Mucosa of rectum (tissue), 2 donors: Measurements from ENCODE around the gene FKRP.
"Not testable (repeated sequence)": the region's sequence is repeated elsewhere in the genome, so short reads cannot be mapped to it uniquely, and the experiment has no call there.

Source experiments
- H3K27ac ChIP-seq, 2 donors: one replicate each; pipeline ENCODE4 v1.7.0; 2013; ENCODE audit warnings: inconsistent platforms in 2 of 2, low read depth in 2 of 2, low read length in 2 of 2
- H3K27me3 ChIP-seq, 2 donors: one replicate each; pipeline ENCODE4 v1.7.0; 2013; ENCODE audit warnings: low read length in 2 of 2; ENCODE audit not compliant: control insufficient read depth in 2 of 2, insufficient read depth in 2 of 2
- H3K36me3 ChIP-seq, 2 donors: one replicate each; pipeline ENCODE4 v1.7.0; 2013; ENCODE audit warnings: low read length in 2 of 2; ENCODE audit not compliant: control insufficient read depth in 2 of 2, insufficient read depth in 2 of 2
- H3K4me1 ChIP-seq, 2 donors: one replicate each; pipeline ENCODE4 v1.7.0; 2013; ENCODE audit warnings: low read length in 2 of 2, mild to moderate bottlenecking in 1 of 2; ENCODE audit not compliant: control insufficient read depth in 2 of 2, insufficient read depth in 2 of 2
- H3K4me3 ChIP-seq, 2 donors: one replicate each; pipeline ENCODE4 v1.7.0; 2013; ENCODE audit warnings: low read length in 2 of 2
- H3K9ac ChIP-seq, 2 donors: one replicate each; pipeline ENCODE4 v1.7.0; 2013; ENCODE audit warnings: low read length in 2 of 2, low read depth in 1 of 2, mild to moderate bottlenecking in 1 of 2
- H3K9me3 ChIP-seq, 2 donors: one replicate each; pipeline ENCODE4 v1.7.0; 2013; ENCODE audit warnings: low read length in 2 of 2; ENCODE audit not compliant: control insufficient read depth in 2 of 2
- donor health status: healthy.
- donor health status: Normal muscosa, but diverticular disease.

The FKRP gene

DNA sequence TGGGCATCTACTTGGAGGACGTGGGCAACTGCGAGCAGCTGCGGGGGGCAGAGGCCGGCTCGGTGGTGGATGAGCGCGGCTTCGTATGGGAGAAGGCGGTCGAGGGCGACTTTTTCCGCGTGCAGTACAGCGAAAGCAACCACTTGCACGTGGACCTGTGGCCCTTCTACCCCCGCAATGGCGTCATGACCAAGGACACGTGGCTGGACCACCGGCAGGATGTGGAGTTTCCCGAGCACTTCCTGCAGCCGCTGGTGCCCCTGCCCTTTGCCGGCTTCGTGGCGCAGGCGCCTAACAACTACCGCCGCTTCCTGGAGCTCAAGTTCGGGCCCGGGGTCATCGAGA is 10.7 kb downstream of the FKRP start:
- no peaks in the 10 kb centered on the region for H3K9me3 ChIP-seq
- peaks cover 0 to 8% of the 10 kb centered on the region in 2 donors for H3K36me3 ChIP-seq
- peaks cover 0 to 7% of the 10 kb centered on the region in 2 donors for H3K4me1 ChIP-seq
- no peak overlapping the region for H3K4me3 ChIP-seq
- H3K27me3 ChIP-seq, result no peaks in the 10 kb centered on the region
- no peak overlapping the region for H3K9ac ChIP-seq
- H3K27ac ChIP-seq, result no peak overlapping the region

DNA sequence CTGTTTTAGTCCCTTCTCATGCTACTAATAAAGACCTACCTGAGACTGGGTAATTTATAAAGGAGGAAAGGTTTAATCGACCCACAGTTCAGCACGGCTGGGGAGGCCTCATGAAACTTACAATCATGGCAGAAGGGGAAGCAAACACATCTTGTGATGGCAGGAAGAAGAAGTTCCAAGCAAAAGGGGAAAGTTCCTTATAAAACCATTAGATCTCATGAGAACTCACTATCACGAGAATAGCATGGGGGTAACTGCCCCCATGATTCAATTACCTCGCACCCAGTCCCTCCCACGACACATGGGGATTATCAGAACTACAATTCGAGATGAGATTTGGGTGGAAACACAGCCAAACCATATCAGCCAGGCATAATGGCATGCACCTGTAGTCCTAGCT is 13.3 kb downstream of the FKRP start:
- H3K27me3 ChIP-seq, result no peaks in the 10 kb centered on the region
- peaks cover 4 to 12% of the 10 kb centered on the region in 2 donors for H3K4me1 ChIP-seq
- H3K4me3 ChIP-seq, result no peak overlapping the region
- H3K36me3 ChIP-seq, result peaks cover 0 to 8% of the 10 kb centered on the region in 2 donors
- H3K9ac ChIP-seq, result no peak overlapping the region
- H3K27ac ChIP-seq, result no peak overlapping the region
- H3K9me3 ChIP-seq, result no peaks in the 10 kb centered on the region

DNA sequence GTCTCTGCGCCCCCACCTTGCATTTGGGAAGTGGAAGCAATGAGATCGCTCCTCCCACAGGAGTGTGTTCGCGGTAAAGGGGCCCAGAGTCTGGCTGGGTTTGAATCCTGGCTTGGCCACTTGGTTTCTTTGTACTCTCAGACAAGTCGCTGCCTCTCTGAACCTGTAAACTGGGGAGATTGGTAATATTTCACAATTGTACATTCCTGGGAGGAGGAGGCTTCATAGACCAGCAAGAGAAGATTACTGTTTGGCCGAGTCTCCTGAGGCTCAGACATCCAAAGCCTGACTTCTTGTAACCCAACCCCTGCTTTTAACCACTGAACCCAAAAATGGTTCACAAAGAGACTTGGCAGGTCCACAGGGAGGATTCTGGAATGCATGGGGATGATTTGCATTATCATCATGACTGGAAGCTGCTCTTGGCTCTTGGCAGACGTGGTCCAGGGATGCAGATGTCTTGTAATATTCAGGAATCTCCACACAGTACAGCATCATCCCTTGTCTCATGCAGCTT is 14.0 kb downstream of the FKRP start:
- Histone ChIP-seq H3K4me3 (no peak overlapping the region), H3K27ac (no peak overlapping the region), H3K9ac (no peak overlapping the region), H3K9me3 (no peaks in the 10 kb centered on the region), H3K4me1 (peaks cover 6 to 16% of the 10 kb centered on the region in 2 donors), H3K36me3 (peaks cover 0 to 8% of the 10 kb centered on the region in 2 donors), H3K27me3 (no peaks in the 10 kb centered on the region)

DNA sequence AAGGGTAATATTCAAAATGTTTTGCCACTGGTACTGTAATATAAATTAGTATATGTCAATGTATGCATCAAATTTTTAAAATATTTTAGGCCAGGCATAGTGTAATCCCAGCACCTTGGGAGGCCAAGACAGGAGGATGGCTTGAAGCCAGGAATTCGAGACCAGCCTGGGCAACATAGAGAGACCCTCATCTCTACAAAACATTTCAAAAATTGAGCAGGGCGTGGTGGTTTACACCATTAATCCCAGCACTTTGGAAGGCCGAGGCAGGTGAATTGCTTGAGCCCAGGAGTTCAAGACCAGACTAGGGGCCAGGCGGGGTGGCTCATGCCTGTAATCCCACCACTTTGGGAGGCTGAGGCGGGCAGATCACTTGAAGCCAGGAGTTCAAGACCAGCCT is 14.5 kb downstream of the FKRP start:
- peaks cover 6 to 18% of the 10 kb centered on the region in 2 donors for H3K4me1 ChIP-seq
- H3K9me3 ChIP-seq, result no peaks in the 10 kb centered on the region
- H3K27ac ChIP-seq, result no peak overlapping the region
- H3K9ac ChIP-seq, result no peak overlapping the region
- H3K4me3 ChIP-seq, result no peak overlapping the region
- peaks cover 0 to 8% of the 10 kb centered on the region in 2 donors for H3K36me3 ChIP-seq
- H3K27me3 ChIP-seq, result no peaks in the 10 kb centered on the region

DNA sequence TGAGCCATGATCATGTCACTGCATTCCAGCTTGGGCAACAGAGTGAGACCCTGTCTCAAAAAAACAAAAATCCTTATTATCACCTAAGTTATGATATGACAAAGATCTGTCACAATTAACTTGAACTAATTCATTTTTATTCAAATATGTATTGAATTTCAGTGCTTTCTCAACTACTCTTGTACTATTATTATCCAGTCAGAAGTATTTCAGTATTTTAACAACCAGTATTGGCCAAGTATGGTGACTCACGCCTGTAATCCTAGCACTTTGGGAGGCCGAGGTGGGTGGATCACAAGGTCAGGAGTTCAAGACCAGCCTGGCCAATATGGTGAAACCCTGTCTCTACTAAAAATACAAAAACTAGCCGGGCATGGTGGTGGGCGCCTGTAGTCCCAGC is 15.0 kb downstream of the FKRP start:
- H3K36me3 ChIP-seq, H3K9ac ChIP-seq, H3K27me3 ChIP-seq, H3K4me3 ChIP-seq, H3K27ac ChIP-seq, H3K9me3 ChIP-seq: not testable (repeated sequence)
- peaks cover 6 to 24% of the 10 kb centered on the region in 2 donors for H3K4me1 ChIP-seq

DNA sequence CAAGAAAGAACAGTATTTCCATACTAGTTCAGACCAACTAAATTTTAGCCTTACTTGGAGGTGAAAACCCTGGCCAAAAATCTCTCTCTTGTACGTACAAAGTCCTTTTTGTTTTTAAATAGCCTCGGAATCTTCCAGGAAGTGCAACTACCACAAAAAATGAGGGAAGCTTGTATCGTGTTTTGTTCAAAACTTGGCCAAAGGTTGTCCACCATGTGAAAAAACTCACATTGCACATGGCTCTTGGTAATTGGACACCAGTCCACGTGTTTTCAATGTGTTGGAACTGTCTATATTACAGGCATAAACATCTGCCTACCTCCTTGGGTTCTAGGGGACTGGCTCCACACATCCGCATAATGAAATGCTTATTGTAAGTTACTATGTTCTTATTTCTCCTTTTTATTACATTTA is 15.6 kb downstream of the FKRP start:
- Histone ChIP-seq H3K27ac (no peak overlapping the region), H3K9me3 (no peaks in the 10 kb centered on the region), H3K9ac (no peak overlapping the region), H3K27me3 (no peaks in the 10 kb centered on the region), H3K4me1 (peaks cover 6 to 24% of the 10 kb centered on the region in 2 donors), H3K4me3 (no peak overlapping the region), H3K36me3 (peaks cover 0 to 7% of the 10 kb centered on the region in 2 donors)

DNA sequence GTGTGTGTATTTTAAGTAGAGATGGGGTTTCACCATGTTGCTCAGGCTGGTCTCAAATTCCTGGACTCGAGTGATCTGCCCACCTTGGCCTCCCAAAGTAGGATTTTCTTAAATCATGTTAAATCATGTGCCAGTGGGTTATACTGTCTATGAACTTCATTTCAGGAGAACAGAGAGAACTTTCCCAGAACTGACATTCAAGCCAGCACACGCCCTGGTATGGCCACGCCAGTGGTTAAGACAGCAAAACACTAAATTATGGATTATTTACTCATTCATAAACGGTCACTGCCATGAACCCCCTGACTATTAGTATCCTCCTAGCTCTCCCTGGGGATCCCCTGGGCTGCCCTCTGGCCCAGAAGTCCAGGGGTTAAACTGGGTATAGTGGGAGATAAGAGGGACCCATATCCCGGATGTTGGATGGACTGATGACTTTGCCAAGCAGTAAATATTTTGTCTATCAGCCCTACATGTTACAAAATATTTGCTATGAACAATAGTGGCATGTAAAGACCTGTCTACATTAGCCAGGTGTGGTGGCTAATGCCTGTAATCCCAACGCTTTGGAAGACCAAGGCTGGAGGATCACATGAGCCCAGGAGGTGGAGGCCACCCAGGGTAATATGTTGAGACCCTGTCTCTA is 16.5 kb downstream of the FKRP start:
- Histone ChIP-seq H3K36me3 (no peaks in the 10 kb centered on the region), H3K4me3 (no peak overlapping the region), H3K27me3 (no peaks in the 10 kb centered on the region), H3K9me3 (no peaks in the 10 kb centered on the region), H3K27ac (no peak overlapping the region), H3K9ac (no peak overlapping the region), H3K4me1 (peaks cover 6 to 29% of the 10 kb centered on the region in 2 donors)

DNA sequence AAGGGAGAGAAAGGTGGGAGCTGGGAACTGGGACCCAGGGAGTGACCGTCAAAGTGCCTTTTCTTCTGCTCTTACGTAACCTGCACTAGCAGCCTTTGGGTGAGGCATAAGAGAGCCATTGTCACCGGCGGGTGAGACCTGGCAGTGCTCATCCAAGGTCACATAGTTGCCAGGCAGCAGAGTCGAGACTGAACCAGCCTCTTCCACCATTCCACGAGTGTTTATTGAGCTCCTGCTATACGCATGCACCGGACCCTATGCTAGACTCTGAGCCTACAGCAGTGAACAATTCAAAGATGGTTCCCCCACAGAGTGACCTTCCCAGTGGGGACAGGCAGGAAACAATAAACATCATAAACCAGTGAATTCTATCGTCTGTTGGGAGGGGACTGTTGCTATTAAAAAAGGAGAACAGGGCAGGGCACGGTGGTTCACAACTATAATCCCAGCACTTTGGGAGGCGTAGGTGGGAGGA is 19.0 kb downstream of the FKRP start:
- Histone ChIP-seq H3K9me3 (no peaks in the 10 kb centered on the region), H3K4me3 (peak overlapping the region in 1 of 2 donors; percentile 15), H3K9ac (peak overlapping the region; percentile 24 to 62), H3K27ac (peak overlapping the region; percentile 91 to 97), H3K4me1 (peaks cover 6 to 42% of the 10 kb centered on the region in 2 donors), H3K27me3 (no peaks in the 10 kb centered on the region), H3K36me3 (no peaks in the 10 kb centered on the region)

DNA sequence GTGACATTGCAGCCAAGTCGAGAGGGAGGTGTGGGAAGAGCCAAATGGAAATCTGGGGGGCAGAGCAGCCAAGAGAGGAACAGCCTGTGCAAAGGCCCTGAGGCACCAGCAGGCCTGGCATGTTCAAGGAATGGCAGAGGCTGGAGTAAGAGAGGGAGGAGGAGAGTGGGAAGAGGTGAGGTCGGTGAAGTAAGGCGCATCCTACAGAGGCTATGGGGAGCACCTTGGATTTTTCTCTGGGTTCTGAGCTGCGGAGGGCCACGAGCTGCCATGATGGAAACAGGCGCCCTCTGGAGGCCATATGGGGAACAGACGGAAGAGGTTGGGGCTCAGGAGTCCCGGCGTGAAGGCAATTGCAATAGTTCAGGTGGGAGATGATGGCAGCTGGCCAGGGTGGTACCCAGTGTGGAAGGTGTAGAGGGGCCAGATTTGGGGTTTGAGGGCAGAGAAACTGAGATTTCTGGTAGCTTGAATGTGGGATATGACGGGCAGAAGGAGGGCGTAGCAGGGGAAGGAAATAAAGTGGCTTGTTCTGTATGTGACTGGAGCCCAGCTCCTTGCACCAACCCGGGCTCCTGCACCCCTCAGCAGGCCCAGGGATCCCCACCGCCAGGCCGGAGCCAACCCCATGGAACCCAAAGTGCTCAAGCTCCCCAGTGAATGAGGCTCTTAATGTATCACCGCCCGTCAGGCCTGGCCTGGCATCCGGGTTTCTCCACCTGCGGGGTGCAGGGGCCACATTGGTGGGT is 20.9 kb downstream of the FKRP start:
- H3K36me3 ChIP-seq, result no peaks in the 10 kb centered on the region
- H3K9me3 ChIP-seq, result no peaks in the 10 kb centered on the region
- H3K27ac ChIP-seq, result peak overlapping the region in 1 of 2 donors; percentile 22
- no peak overlapping the region for H3K9ac ChIP-seq
- no peaks in the 10 kb centered on the region for H3K27me3 ChIP-seq
- no peak overlapping the region for H3K4me3 ChIP-seq
- H3K4me1 ChIP-seq, result peaks cover 9 to 47% of the 10 kb centered on the region in 2 donors

DNA sequence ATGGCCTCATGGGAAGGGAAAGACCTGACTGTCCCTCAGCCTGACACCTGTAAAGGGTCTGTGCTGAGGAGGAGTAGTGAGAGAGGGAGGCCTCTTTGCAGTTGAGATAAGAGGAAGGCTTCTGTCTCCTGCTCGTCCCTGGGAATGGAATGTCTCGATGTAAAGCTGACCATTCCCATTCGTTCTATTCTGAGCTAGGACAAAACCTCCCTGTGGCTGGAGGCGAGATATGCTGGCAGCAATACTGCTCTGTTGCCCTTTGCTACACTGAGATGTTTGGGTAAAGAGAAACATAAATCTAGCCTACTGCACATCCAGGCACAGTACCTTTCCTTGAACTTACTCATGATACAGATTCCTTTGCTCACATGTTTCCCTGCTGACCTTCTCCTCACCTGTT is 22.9 kb downstream of the FKRP start:
- not testable (repeated sequence) for H3K9me3 ChIP-seq, H3K4me3 ChIP-seq, H3K27me3 ChIP-seq, H3K36me3 ChIP-seq
- H3K27ac ChIP-seq, result peak overlapping the region; percentile 59 to 83
- peaks cover 8 to 46% of the 10 kb centered on the region in 2 donors for H3K4me1 ChIP-seq
- peak overlapping the region in 1 of 2 donors; percentile 43 for H3K9ac ChIP-seq
